Thymus (tissue), 2 donors: ENCODE results near the gene RPAIN. TPM values are rescaled to one million over a fixed set of nuclear protein-coding genes. Genes with fewer than 3 reads are reported as not detected.

Experiments
- polyA plus RNA-seq: library from polyadenylated mRNA; stranded (reverse); fragments of 200-250 nt; gene quantifications from one replicate; pipeline ENCODE4 v1.2.3, GENCODE V29; 2013
- total RNA-seq: library from RNA; stranded (reverse); fragments of 120-200 nt; gene quantifications from one replicate; pipeline ENCODE4 v1.2.4, GENCODE V29; 2013
- donor health status: healthy.

The RPAIN gene
- total and polyA plus RNA-seq, 2 donors: 47.2 to 68.3 TPM

Other genes with a start within 250 kb of the RPAIN start
- gene ZNF594, start 228.3 kb upstream of the RPAIN start, total RNA-seq: 12.2 TPM
- 5.0 TPM for gene ZNF594, start 228.3 kb upstream of the RPAIN start, polyA plus RNA-seq
- gene SCIMP, start 185.3 kb upstream of the RPAIN start, total RNA-seq: 0.80 TPM
- 5.1 TPM for gene SCIMP, start 185.3 kb upstream of the RPAIN start, polyA plus RNA-seq
- gene RABEP1, start 137.9 kb upstream of the RPAIN start, total RNA-seq: 45.4 TPM
- gene RABEP1, start 137.9 kb upstream of the RPAIN start, polyA plus RNA-seq: 31.3 TPM
- gene NUP88, start 520 bp upstream of the RPAIN start, total RNA-seq: 147 TPM
- 116 TPM for gene NUP88, start 520 bp upstream of the RPAIN start, polyA plus RNA-seq
- gene C1QBP, start 19.0 kb downstream of the RPAIN start, total RNA-seq: 246 TPM
- gene C1QBP, start 19.0 kb downstream of the RPAIN start, polyA plus RNA-seq: 95.1 TPM
- gene DHX33, start 48.8 kb downstream of the RPAIN start, total RNA-seq: 3.2 TPM
- 6.4 TPM for gene DHX33, start 48.8 kb downstream of the RPAIN start, polyA plus RNA-seq
- 43.4 TPM for gene DERL2, start 66.0 kb downstream of the RPAIN start, total RNA-seq
- gene DERL2, start 66.0 kb downstream of the RPAIN start, polyA plus RNA-seq: 99.4 TPM
- 31.2 TPM for gene MIS12, start 66.4 kb downstream of the RPAIN start, total RNA-seq
- 46.5 TPM for gene MIS12, start 66.4 kb downstream of the RPAIN start, polyA plus RNA-seq
- gene NLRP1, start 164.3 kb downstream of the RPAIN start, total RNA-seq: 32.2 TPM
- gene NLRP1, start 164.3 kb downstream of the RPAIN start, polyA plus RNA-seq: 102 TPM